Measurements from ENCODE around the gene HELZ2.

DNA sequence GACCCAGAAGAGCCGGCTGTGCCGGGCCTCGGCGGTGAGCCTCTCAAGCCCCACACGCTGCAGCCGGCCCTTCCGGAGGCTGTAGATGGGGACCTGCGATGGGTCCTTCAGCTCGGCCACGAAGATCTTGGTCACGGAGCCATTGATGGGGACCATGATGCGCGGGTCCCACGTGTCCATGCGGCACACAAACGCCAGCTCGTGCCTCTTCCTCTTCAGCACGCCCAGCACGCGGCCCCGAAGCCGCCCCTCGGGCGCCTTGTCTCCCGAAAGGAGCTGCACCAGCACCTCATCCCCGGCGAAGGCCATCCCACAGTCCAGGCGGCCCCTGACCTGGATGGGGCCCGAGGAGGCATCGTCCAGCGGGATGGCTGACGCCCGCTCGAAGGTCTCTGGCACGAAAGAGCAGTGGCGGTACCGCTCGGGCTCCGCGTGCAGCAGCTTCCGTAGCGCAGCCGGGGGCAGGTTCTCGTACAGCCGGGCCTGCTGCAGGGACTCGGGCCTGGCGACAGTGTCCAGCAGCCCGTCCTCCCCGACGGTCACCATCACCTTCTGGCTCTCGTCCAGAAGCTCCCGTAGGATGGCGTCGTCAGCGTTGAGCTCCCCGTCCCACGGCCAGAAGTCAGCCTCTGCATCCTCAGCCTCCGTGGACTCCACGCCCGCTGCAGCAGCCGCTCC lies 8.9 kb downstream of the HELZ2 start:
- TF ChIP-seq, protein P1, sequence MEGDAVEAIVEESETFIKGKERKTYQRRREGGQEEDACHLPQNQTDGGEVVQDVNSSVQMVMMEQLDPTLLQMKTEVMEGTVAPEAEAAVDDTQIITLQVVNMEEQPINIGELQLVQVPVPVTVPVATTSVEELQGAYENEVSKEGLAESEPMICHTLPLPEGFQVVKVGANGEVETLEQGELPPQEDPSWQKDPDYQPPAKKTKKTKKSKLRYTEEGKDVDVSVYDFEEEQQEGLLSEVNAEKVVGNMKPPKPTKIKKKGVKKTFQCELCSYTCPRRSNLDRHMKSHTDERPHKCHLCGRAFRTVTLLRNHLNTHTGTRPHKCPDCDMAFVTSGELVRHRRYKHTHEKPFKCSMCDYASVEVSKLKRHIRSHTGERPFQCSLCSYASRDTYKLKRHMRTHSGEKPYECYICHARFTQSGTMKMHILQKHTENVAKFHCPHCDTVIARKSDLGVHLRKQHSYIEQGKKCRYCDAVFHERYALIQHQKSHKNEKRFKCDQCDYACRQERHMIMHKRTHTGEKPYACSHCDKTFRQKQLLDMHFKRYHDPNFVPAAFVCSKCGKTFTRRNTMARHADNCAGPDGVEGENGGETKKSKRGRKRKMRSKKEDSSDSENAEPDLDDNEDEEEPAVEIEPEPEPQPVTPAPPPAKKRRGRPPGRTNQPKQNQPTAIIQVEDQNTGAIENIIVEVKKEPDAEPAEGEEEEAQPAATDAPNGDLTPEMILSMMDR (conservative IDR thresholded peaks at IDR 0.05; ENCODE audit: low read depth, low read length) = no peak
- TF ChIP-seq NFE2L2 (IDR thresholded peaks at IDR 0.05; ENCODE audit: low read depth, low read length) = no peak
- TF ChIP-seq RAD21 (IDR thresholded peaks at IDR 0.05; ENCODE audit: low read length) = no peak
- no peak for TF ChIP-seq SMC3 (IDR thresholded peaks at IDR 0.05; ENCODE audit: low read depth, low read length)
